DOHH2 (cell line): ENCODE measurements around the gene RCC2.

ENCODE experiments used
- H3F3A ChIP-seq: fragments of 200-600 bp; sonication (generic), shearing (Covaris generic); 2 replicates; pipeline ENCODE4 v1.6.0; 2016; ENCODE audit warnings: antibody characterized with exemption, mild to moderate bottlenecking; ENCODE audit not compliant: control insufficient read depth, insufficient read depth
- H3K27ac ChIP-seq: fragments of 200-600 bp; sonication (generic); 2 replicates; pipeline ENCODE4 v1.5.1; 2014; ENCODE audit warnings: low read depth, mild to moderate bottlenecking, low read length, moderate library complexity
- H3K27me3 ChIP-seq: fragments of 200-600 bp; sonication (generic); 2 replicates; pipeline ENCODE4 v1.6.1; 2014; ENCODE audit warnings: mild to moderate bottlenecking, low read length, mixed read lengths; ENCODE audit not compliant: control insufficient read depth
- H3K36me3 ChIP-seq: fragments of 200-600 bp; sonication (generic); 2 replicates; pipeline ENCODE4 v1.6.1; 2014; ENCODE audit warnings: mild to moderate bottlenecking, low read length, moderate library complexity, mixed read lengths; ENCODE audit not compliant: control insufficient read depth
- H3K4me1 ChIP-seq: fragments of 200-600 bp; sonication (generic); 2 replicates; pipeline ENCODE4 v1.6.1; 2014; ENCODE audit warnings: mild to moderate bottlenecking, low read length, mixed read lengths; ENCODE audit not compliant: control insufficient read depth
- H3K4me2 ChIP-seq: fragments of 200-600 bp; sonication (generic); 2 replicates; pipeline ENCODE4 v1.6.0; 2014; ENCODE audit warnings: mild to moderate bottlenecking, low read length, moderate library complexity
- H3K4me3 ChIP-seq: fragments of 200-600 bp; sonication (generic); 2 replicates; pipeline ENCODE4 v1.5.1; 2014; ENCODE audit warnings: mild to moderate bottlenecking, low read length, mixed read lengths
- H3K79me2 ChIP-seq: fragments of 200-600 bp; sonication (generic); 2 replicates; pipeline ENCODE4 v1.6.1; 2014; ENCODE audit warnings: mild to moderate bottlenecking, low read length, mixed read lengths; ENCODE audit not compliant: control insufficient read depth
- H3K9me2 ChIP-seq: fragments of 200-600 bp; sonication (generic); replicated peaks from 2 replicates; pipeline ENCODE4 v1.6.1; 2014; ENCODE audit warnings: mild to moderate bottlenecking, low read length, mixed read lengths; ENCODE audit not compliant: control insufficient read depth
- H3K9me3 ChIP-seq: fragments of 200-600 bp; sonication (generic); 2 replicates; pipeline ENCODE4 v1.6.1; 2014; ENCODE audit warnings: antibody characterized with exemption, low read length, mixed read lengths; ENCODE audit not compliant: control insufficient read depth, insufficient read depth
- H4K20me1 ChIP-seq: fragments of 200-600 bp; sonication (generic); 2 replicates; pipeline ENCODE4 v1.6.0; 2014; ENCODE audit warnings: low read depth, mild to moderate bottlenecking, antibody characterized with exemption, low read length, moderate library complexity; ENCODE audit not compliant: control insufficient read depth, insufficient read depth
- CTCF ChIP-seq: fragments of 200-600 bp; sonication (generic); IDR thresholded peaks from one replicate; pipeline ENCODE4 v1.5.1; 2014; ENCODE audit warnings: antibody characterized with exemption, mild to moderate bottlenecking, low read depth, low read length; ENCODE audit not compliant: poor library complexity, severe bottlenecking
- EZH2phosphoT487 ChIP-seq: fragments of 200-600 bp; sonication (generic); IDR thresholded peaks from 2 replicates; pipeline ENCODE4 v1.6.1; 2017; ENCODE audit warnings: borderline replicate concordance, mild to moderate bottlenecking, antibody characterized with exemption, low read length, moderate library complexity, mixed read lengths

Gene RCC2

DNA sequence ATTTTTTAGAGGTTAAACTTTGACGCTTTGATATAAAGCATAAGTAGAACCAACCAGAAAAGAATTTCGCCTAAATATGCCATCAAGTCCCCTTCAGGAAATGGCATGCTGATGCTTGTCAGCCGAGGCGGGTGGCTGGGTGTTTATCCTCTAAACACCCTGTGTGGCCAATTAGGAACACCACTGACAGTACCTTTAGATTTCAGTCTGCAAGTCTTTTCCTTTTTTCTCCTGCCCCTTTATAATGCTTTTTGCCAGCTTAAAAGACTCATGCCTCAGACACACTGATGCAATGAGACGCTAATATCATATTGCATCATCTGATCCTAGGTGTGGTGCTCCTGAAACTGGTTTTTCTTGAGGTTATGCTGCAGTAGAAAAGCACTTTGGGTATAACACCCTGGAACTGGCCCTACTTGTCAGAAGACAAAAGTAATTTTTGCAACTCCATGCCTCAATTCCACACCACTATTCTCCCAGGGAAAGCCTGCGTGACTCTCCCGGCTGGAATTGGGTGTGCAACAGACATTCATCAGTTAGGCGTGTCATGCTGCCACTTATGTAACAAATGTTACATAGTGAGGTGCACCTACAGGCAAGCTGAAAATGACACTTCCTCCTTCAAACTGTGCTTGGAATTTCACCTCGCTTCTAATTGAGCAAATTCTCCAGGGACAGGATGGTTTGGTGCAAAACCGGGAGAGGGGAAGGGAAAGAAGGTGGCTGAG is 2.0 kb upstream of the RCC2 start:
- Histone ChIP-seq H3K4me2 (0 out of 2 replicates have a peak overlapping the region, but pooled peaks have one; percentile 16), H3K27ac (no peak overlapping the region)

GRCh38 chr1:17440827-17441168 is 1.3 kb upstream of the RCC2 start:
- TF ChIP-seq EZH2phosphoT487 (no peak), CTCF (no peak)
- peaks cover 14% of the 10 kb centered on the region for H3K27me3 ChIP-seq
- no peak overlapping the region for H3K27ac ChIP-seq

More for the DNA sequence above, 2.0 kb upstream of the RCC2 start:
- peaks cover 12% of the 10 kb centered on the region for H3F3A ChIP-seq
- TF ChIP-seq CTCF (no peak), EZH2phosphoT487 (no peak)
- no peaks in the 10 kb centered on the region for H3K9me3 ChIP-seq
- peaks cover 14% of the 10 kb centered on the region for H3K27me3 ChIP-seq
- no peak overlapping the region for H3K4me3 ChIP-seq
- peaks cover 26% of the 10 kb centered on the region for H3K79me2 ChIP-seq
- peaks cover 28% of the 10 kb centered on the region for H3K4me1 ChIP-seq
- no peaks in the 10 kb centered on the region for H3K9me2 ChIP-seq
- H4K20me1 ChIP-seq: peaks cover 9% of the 10 kb centered on the region
- H3K36me3 ChIP-seq: peaks cover 20% of the 10 kb centered on the region

GRCh38 chr1:17440074-17440826 is 773 bp upstream of the RCC2 start:
- peaks cover 14% of the 10 kb centered on the region for H3K27me3 ChIP-seq
- H3K4me1 ChIP-seq: peaks cover 40% of the 10 kb centered on the region
- no peaks in the 10 kb centered on the region for H3K9me3 ChIP-seq
- TF ChIP-seq EZH2phosphoT487 (no peak), CTCF (no peak)
- H3K27ac ChIP-seq: peak overlapping the region; percentile 23; the same call in 1 of the 2 replicates
- peaks cover 12% of the 10 kb centered on the region for H3F3A ChIP-seq
- H3K4me3 ChIP-seq: peak overlapping the region; percentile 82
- peaks cover 38% of the 10 kb centered on the region for H3K79me2 ChIP-seq
- H3K9me2 ChIP-seq: no peaks in the 10 kb centered on the region
- peaks cover 21% of the 10 kb centered on the region for H4K20me1 ChIP-seq
- H3K4me2 ChIP-seq: peak overlapping the region; percentile 89
- peaks cover 32% of the 10 kb centered on the region for H3K36me3 ChIP-seq

More at GRCh38 chr1:17440827-17441168, 1.3 kb upstream of the RCC2 start:
- Histone ChIP-seq H3K4me2 (peak overlapping the region; percentile 89), H3K4me1 (peaks cover 35% of the 10 kb centered on the region), H4K20me1 (peaks cover 15% of the 10 kb centered on the region), H3K9me2 (no peaks in the 10 kb centered on the region), H3F3A (peaks cover 12% of the 10 kb centered on the region), H3K36me3 (peaks cover 26% of the 10 kb centered on the region), H3K4me3 (no peak overlapping the region; the same call in 1 of the 2 replicates), H3K79me2 (peaks cover 33% of the 10 kb centered on the region), H3K9me3 (no peaks in the 10 kb centered on the region)
